ENCODE data around the gene TACC3. TPM values are rescaled to one million over a fixed set of nuclear protein-coding genes. Genes with fewer than 3 reads are reported as not detected.

Gene TACC3
- total and polyA plus RNA-seq, 7 donors, result 4.3 to 55.9 (median 7.5) TPM

- TF ChIP-seq CTCF (IDR thresholded peaks at IDR 0.05) (no peak), POLR2A (IDR thresholded peaks at IDR 0.05) (no peak), EP300 (IDR thresholded peaks at IDR 0.05) (no peak), POLR2AphosphoS5 (IDR thresholded peaks at IDR 0.05) (no peak)
- H3K27ac ChIP-seq, result no peak overlapping the region
- no peak for DNase-seq
- peaks cover 0 to 7% (median 2%) of the 10 kb centered on the region in 4 donors for H3K4me1 ChIP-seq
- peaks cover 0 to 12% (median 5%) of the 10 kb centered on the region in 3 donors for H3K27me3 ChIP-seq
- no peaks in the 10 kb centered on the region for H3K9me3 ChIP-seq
- H3K4me3 ChIP-seq, result no peak overlapping the region
- intact Hi-C loops (cut with DNase I), result no loop called here
- 34 to 68% methylated on average over 8 of the region's 8 CpGs for WGBS, 2 donors
- no peaks in the 10 kb centered on the region for H3K36me3 ChIP-seq
Measured at GRCh38 chr4:1751919-1752283, 30.6 kb downstream of the TACC3 start.

GRCh38 chr4:1752284-1753041 lies 31.1 kb downstream of the TACC3 start:
- 11 to 35% methylated on average over 35 of the region's 35 CpGs for WGBS, 2 donors
- intact Hi-C loops (cut with DNase I), result no loop called here
- no peak overlapping the region for H3K4me3 ChIP-seq
- peaks cover 0 to 12% (median 5%) of the 10 kb centered on the region in 3 donors for H3K27me3 ChIP-seq
- no peak overlapping the region for H3K27ac ChIP-seq
- H3K36me3 ChIP-seq, result no peaks in the 10 kb centered on the region
- peaks cover 0 to 7% (median 2%) of the 10 kb centered on the region in 4 donors for H3K4me1 ChIP-seq
- no peak for DNase-seq
- no peaks in the 10 kb centered on the region for H3K9me3 ChIP-seq
- TF ChIP-seq EP300 (IDR thresholded peaks at IDR 0.05), result no peak
- TF ChIP-seq POLR2A (IDR thresholded peaks at IDR 0.05), result no peak
- TF ChIP-seq CTCF (IDR thresholded peaks at IDR 0.05), result no peak
- no peak for TF ChIP-seq POLR2AphosphoS5 (IDR thresholded peaks at IDR 0.05)

- WGBS, 2 donors, result 66 to 70% methylated on average over 10 of the region's 10 CpGs
- Histone ChIP-seq H3K4me3 (no peak overlapping the region), H3K4me1 (peaks cover 0 to 5% (median 2%) of the 10 kb centered on the region in 4 donors), H3K27me3 (peaks cover 0 to 5% (median 5%) of the 10 kb centered on the region in 3 donors), H3K36me3 (no peaks in the 10 kb centered on the region), H3K27ac (no peak overlapping the region), H3K9me3 (no peaks in the 10 kb centered on the region)
- DNase-seq, result no peak
- intact Hi-C loops (cut with DNase I), result no loop called here
- TF ChIP-seq POLR2AphosphoS5 (IDR thresholded peaks at IDR 0.05) (no peak), EP300 (IDR thresholded peaks at IDR 0.05) (no peak), CTCF (IDR thresholded peaks at IDR 0.05) (no peak), POLR2A (IDR thresholded peaks at IDR 0.05) (no peak)
Measured at GRCh38 chr4:1753294-1753696, 32.0 kb downstream of the TACC3 start.

GRCh38 chr4:1753697-1754311 lies 32.5 kb downstream of the TACC3 start:
- H3K4me1 ChIP-seq, result no peaks in the 10 kb centered on the region
- no peak overlapping the region for H3K27ac ChIP-seq
- H3K36me3 ChIP-seq, result no peaks in the 10 kb centered on the region
- DNase-seq, result no peak
- 83 to 87% methylated on average over 15 of the region's 15 CpGs for WGBS, 2 donors
- TF ChIP-seq CTCF (IDR thresholded peaks at IDR 0.05) (no peak), EP300 (IDR thresholded peaks at IDR 0.05) (no peak), POLR2AphosphoS5 (IDR thresholded peaks at IDR 0.05) (no peak), POLR2A (IDR thresholded peaks at IDR 0.05) (no peak)
- H3K27me3 ChIP-seq, result peaks cover 0 to under 1% (median under 1%) of the 10 kb centered on the region in 3 donors
- intact Hi-C loops (cut with DNase I), result no loop called here
- H3K4me3 ChIP-seq, result no peak overlapping the region
- no peaks in the 10 kb centered on the region for H3K9me3 ChIP-seq
